Loucy (cell line): ENCODE results near the gene ST8SIA5.
A peak's percentile ranks its signal among the peaks of the same experiment; 100 is the strongest.

Experiments
- H2AFZ ChIP-seq: fragments of 200-600 bp; sonication (generic); 2 replicates; pipeline ENCODE4 v1.6.0; 2016; ENCODE audit warnings: antibody characterized with exemption, mild to moderate bottlenecking, low read length, moderate library complexity
- H3F3A ChIP-seq: fragments of 200-600 bp; 2 replicates; pipeline ENCODE4 v1.6.0; 2016; ENCODE audit warnings: antibody characterized with exemption, low read depth, mild to moderate bottlenecking
- H3K27me3 ChIP-seq: fragments of 200-600 bp; sonication (generic); 2 replicates; pipeline ENCODE4 v1.6.1; 2014; ENCODE audit warnings: low read length, mild to moderate bottlenecking; ENCODE audit not compliant: insufficient read depth, poor library complexity, severe bottlenecking
- H3K36me3 ChIP-seq: fragments of 200-600 bp; sonication (generic); 2 replicates; pipeline ENCODE4 v1.6.1; 2016; ENCODE audit warnings: low read length; ENCODE audit not compliant: insufficient read depth
- H3K4me1 ChIP-seq: fragments of 200-600 bp; sonication (generic); 2 replicates; pipeline ENCODE4 v1.5.1; 2014; ENCODE audit warnings: low read length, mild to moderate bottlenecking; ENCODE audit not compliant: insufficient read depth, poor library complexity, severe bottlenecking
- H3K4me2 ChIP-seq: fragments of 200-600 bp; sonication (generic); 2 replicates; pipeline ENCODE4 v1.6.0; 2014; ENCODE audit warnings: antibody characterized with exemption, low read length, low read depth, mild to moderate bottlenecking; ENCODE audit not compliant: poor library complexity, severe bottlenecking
- H3K4me3 ChIP-seq: fragments of 200-600 bp; sonication (generic); 2 replicates; pipeline ENCODE4 v1.5.1; 2014; ENCODE audit warnings: low read length, mild to moderate bottlenecking, mixed read lengths; ENCODE audit not compliant: poor library complexity, severe bottlenecking
- H3K79me2 ChIP-seq: fragments of 200-600 bp; sonication (generic); 2 replicates; pipeline ENCODE4 v1.6.1; 2014; ENCODE audit warnings: low read length; ENCODE audit not compliant: insufficient read depth
- H3K9ac ChIP-seq: fragments of 200-600 bp; sonication (generic); 2 replicates; pipeline ENCODE4 v1.6.0; 2014; ENCODE audit warnings: mild to moderate bottlenecking, low read depth, low read length, moderate library complexity; ENCODE audit not compliant: poor library complexity, severe bottlenecking
- H3K9me2 ChIP-seq: fragments of 200-600 bp; sonication (generic); replicated peaks from 2 replicates; pipeline ENCODE4 v1.6.1; 2016; ENCODE audit warnings: low read depth, low read length, mixed read lengths
- H3K9me3 ChIP-seq: fragments of 200-600 bp; sonication (generic); 2 replicates; pipeline ENCODE4 v1.6.1; 2014; ENCODE audit warnings: mild to moderate bottlenecking, antibody characterized with exemption, low read length, low read depth; ENCODE audit not compliant: insufficient read depth
- H4K20me1 ChIP-seq: fragments of 200-600 bp; sonication (generic); 2 replicates; pipeline ENCODE4 v1.6.0; 2014; ENCODE audit warnings: antibody characterized with exemption, low read length, mild to moderate bottlenecking; ENCODE audit not compliant: insufficient read depth, poor library complexity, severe bottlenecking
- EZH2phosphoT487 ChIP-seq: fragments of 200-600 bp; IDR thresholded peaks from 2 replicates; pipeline ENCODE4 v1.6.1; 2018; ENCODE audit warnings: antibody characterized with exemption, mild to moderate bottlenecking, moderate library complexity, borderline replicate concordance
- TF ChIP-seq, protein P1 (sequence below): fragments of 200-600 bp; sonication (generic); conservative IDR thresholded peaks from 2 replicates; pipeline ENCODE4 v1.5.1; 2014; ENCODE audit warnings: mild to moderate bottlenecking, antibody characterized with exemption, low read length

Gene ST8SIA5

DNA sequence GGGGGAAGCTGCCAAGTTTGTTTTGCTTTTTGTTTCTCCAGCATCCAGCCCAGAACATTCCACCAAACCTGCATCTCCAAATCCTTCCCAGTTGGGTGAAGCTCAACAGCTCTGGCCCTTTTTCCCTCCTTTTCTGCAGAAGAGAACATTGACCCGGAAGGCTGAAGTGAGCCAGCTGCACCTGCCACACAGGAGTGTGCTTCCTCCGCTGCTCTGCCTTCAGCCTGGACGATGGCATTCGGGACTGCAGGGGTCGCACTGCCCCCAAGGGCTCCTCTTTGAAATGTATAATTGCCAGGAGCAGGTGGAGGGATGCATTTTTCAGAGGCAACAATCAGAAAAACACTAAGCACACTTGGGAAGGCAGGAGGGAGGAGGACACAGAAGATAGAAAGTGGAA lies 41.8 kb downstream of the ST8SIA5 start:
- no peak overlapping the region for H2AFZ ChIP-seq
- no peaks in the 10 kb centered on the region for H3K36me3 ChIP-seq
- no peak overlapping the region for H3K4me2 ChIP-seq
- no peaks in the 10 kb centered on the region for H3K9me2 ChIP-seq
- no peaks in the 10 kb centered on the region for H3K9me3 ChIP-seq
- H3K27me3 ChIP-seq: no peaks in the 10 kb centered on the region
- H3K4me3 ChIP-seq: no peak overlapping the region
- H4K20me1 ChIP-seq: no peaks in the 10 kb centered on the region
- TF ChIP-seq EZH2phosphoT487: no peak
- TF ChIP-seq, protein P1, sequence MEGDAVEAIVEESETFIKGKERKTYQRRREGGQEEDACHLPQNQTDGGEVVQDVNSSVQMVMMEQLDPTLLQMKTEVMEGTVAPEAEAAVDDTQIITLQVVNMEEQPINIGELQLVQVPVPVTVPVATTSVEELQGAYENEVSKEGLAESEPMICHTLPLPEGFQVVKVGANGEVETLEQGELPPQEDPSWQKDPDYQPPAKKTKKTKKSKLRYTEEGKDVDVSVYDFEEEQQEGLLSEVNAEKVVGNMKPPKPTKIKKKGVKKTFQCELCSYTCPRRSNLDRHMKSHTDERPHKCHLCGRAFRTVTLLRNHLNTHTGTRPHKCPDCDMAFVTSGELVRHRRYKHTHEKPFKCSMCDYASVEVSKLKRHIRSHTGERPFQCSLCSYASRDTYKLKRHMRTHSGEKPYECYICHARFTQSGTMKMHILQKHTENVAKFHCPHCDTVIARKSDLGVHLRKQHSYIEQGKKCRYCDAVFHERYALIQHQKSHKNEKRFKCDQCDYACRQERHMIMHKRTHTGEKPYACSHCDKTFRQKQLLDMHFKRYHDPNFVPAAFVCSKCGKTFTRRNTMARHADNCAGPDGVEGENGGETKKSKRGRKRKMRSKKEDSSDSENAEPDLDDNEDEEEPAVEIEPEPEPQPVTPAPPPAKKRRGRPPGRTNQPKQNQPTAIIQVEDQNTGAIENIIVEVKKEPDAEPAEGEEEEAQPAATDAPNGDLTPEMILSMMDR: 0 out of 2 replicates have a peak, but pooled peaks have one; percentile 10
- H3K4me1 ChIP-seq: no peaks in the 10 kb centered on the region
- H3K79me2 ChIP-seq: no peaks in the 10 kb centered on the region
- H3K9ac ChIP-seq: no peak overlapping the region
- H3F3A ChIP-seq: no peaks in the 10 kb centered on the region

DNA sequence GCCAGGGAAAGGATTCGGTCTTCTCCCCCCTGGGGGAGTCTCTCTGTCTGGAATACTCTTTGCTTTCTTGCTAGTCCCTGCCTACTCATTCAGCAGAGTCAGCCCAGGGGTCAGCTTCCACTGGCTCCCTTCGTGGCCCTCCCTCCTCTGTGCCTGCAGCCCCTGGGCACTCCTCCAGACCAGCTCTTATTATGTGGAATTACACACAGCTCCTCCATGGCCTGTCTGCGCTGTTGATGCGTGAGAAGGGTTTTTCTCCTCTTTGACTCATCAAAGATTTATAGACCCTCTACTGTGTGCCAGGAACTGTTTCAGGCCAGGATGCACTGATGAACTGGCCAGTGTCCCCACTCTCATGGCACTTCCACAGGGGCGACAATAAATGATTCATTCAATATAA lies 44.4 kb downstream of the ST8SIA5 start:
- Histone ChIP-seq H4K20me1 (no peaks in the 10 kb centered on the region), H3K4me2 (no peak overlapping the region), H3K9me3 (no peaks in the 10 kb centered on the region), H3K27me3 (no peaks in the 10 kb centered on the region), H3K9me2 (no peaks in the 10 kb centered on the region), H3K36me3 (no peaks in the 10 kb centered on the region), H2AFZ (no peak overlapping the region), H3K4me3 (no peak overlapping the region), H3K79me2 (no peaks in the 10 kb centered on the region), H3F3A (no peaks in the 10 kb centered on the region), H3K4me1 (no peaks in the 10 kb centered on the region), H3K9ac (no peak overlapping the region)
- no peak for TF ChIP-seq EZH2phosphoT487
- TF ChIP-seq, protein P1: no peak

DNA sequence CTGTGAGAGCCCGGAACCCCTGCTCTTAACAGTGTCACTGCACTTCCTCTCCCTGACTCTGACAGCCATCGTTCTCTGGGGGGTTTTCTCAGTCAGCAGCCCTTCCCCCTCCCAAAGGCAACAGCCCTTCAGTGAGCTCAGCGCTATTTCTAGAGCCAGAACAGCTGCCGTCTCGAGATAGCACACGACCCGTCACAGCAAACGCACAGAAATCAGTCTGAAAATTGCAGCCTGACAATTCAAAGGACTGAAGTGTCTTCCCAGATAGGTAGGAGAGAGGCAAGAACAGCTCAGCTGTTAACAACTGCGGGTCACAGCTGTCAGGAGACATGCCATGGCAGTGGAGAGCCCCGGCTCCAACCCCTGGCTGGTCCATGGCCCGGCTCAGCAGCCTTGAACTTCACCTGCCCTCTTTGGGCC lies 45.4 kb downstream of the ST8SIA5 start:
- Histone ChIP-seq H3K36me3 (no peaks in the 10 kb centered on the region), H3K9ac (no peak overlapping the region), H4K20me1 (no peaks in the 10 kb centered on the region), H3K27me3 (no peaks in the 10 kb centered on the region), H3K4me1 (no peaks in the 10 kb centered on the region), H3K9me2 (no peaks in the 10 kb centered on the region), H3K4me2 (no peak overlapping the region), H3F3A (no peaks in the 10 kb centered on the region), H2AFZ (no peak overlapping the region), H3K79me2 (no peaks in the 10 kb centered on the region), H3K9me3 (no peaks in the 10 kb centered on the region), H3K4me3 (no peak overlapping the region)
- no peak for TF ChIP-seq EZH2phosphoT487
- TF ChIP-seq, protein P1: no peak
